Ramos (cell line): ENCODE data around the gene FAM181B.

ENCODE experiments used
- in situ Hi-C: fragments of 300-500 bp; cut with MboI; formaldehyde crosslinking; loops from one replicate; pipeline ENCODE4 v1.14.3; 2022; ENCODE audit warnings: low sequenced_read_pairs; ENCODE audit not compliant: unreplicated experiment

Gene FAM181B

GRCh38 chr11:82689347-82689746 is 44.3 kb downstream of the FAM181B start:
- in situ Hi-C loops, result loop anchor here (25.0 kb wide), 1 partner anchor 1052 kb away; no protein-coding TSS in a partner anchor

DNA sequence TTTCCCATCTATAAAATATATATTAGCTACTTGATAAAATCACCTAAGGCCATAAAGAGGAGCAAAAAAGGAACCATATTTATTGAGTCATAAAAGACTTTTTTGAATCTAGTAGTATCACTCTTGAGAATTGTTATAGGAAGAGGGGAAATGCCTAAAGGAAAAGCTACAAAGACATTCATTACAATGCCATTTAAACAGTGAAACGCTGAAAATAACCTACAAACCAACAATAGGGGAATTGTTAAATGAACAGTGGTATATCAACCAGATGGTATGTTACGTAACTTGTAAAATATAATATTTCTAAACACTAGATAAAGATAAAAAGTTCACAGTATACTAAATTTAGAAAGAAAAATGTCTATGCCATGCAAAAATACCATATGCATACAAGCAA is 47.5 kb downstream of the FAM181B start:
- in situ Hi-C loops, result loop anchor here (25.0 kb wide), 1 partner anchor 1049 kb away; no protein-coding TSS in a partner anchor

- in situ Hi-C loops, result loop anchor here (25.0 kb wide), 1 partner anchor 1046 kb away; no protein-coding TSS in a partner anchor
These were observed 50.6 kb downstream of the FAM181B start for GRCh38 chr11:82683029-82683428.

- in situ Hi-C loops, result loop anchor here (25.0 kb wide), 1 partner anchor 1045 kb away; no protein-coding TSS in a partner anchor
These were observed 51.5 kb downstream of the FAM181B start for GRCh38 chr11:82682003-82682751.

- in situ Hi-C loops, result loop anchor here (25.0 kb wide), 1 partner anchor 1043 kb away; no protein-coding TSS in a partner anchor
These were observed 53.4 kb downstream of the FAM181B start for GRCh38 chr11:82680252-82680651.
